ENCODE measurements around the gene CREM.
"Not testable (repeated sequence)": the region's sequence is repeated elsewhere in the genome, so short reads cannot be mapped to it uniquely, and the experiment has no call there.

Gene CREM

GRCh38 chr10:35126530-35127288 lies at the start of gene CREM:
Gene CREM, plus strand, starts transcription at chr10:35126846. Its CDS starts 10,990 bp downstream, at chr10:35137836.
- DNase-seq (ENCODE audit: low spot score), result peak; percentile 95

GRCh38 chr10:35079265-35079664 lies 47.4 kb upstream of the CREM start:
- no peak for DNase-seq (ENCODE audit: low spot score)

GRCh38 chr10:35079763-35080162 lies 46.9 kb upstream of the CREM start:
- DNase-seq (ENCODE audit: low spot score), result no peak

- not testable (repeated sequence) for DNase-seq (ENCODE audit: low spot score)
Measured at GRCh38 chr10:35080261-35080660, 46.4 kb upstream of the CREM start.

GRCh38 chr10:35083242-35083641 lies 43.4 kb upstream of the CREM start:
- DNase-seq (ENCODE audit: low spot score), result no peak

- DNase-seq (ENCODE audit: low spot score), result peak; percentile 4
Measured at GRCh38 chr10:35089611-35090161, 37.0 kb upstream of the CREM start.

- peak; percentile 92 for DNase-seq (ENCODE audit: low spot score)
Measured at GRCh38 chr10:35090162-35090954, 36.3 kb upstream of the CREM start, which contains the start of gene CUL2. Gene CUL2, minus strand, starts transcription at chr10:35090341. Its CDS starts 19,024 bp downstream, at chr10:35071317.

- DNase-seq (ENCODE audit: low spot score), result no peak
Measured at GRCh38 chr10:35091994-35092790, 34.5 kb upstream of the CREM start.

GRCh38 chr10:35092851-35093250 lies 33.8 kb upstream of the CREM start:
- no peak for DNase-seq (ENCODE audit: low spot score)

GRCh38 chr10:35096312-35096711 lies 30.3 kb upstream of the CREM start:
- DNase-seq (ENCODE audit: low spot score), result no peak

- DNase-seq (ENCODE audit: low spot score), result no peak
Measured at GRCh38 chr10:35097510-35097909, 29.1 kb upstream of the CREM start.

GRCh38 chr10:35103882-35104281 lies 22.8 kb upstream of the CREM start:
- no peak for DNase-seq (ENCODE audit: low spot score)

GRCh38 chr10:35112571-35112970 lies 14.1 kb upstream of the CREM start:
- DNase-seq (ENCODE audit: low spot score), result no peak

GRCh38 chr10:35119378-35119777 lies 7.3 kb upstream of the CREM start:
- no peak for DNase-seq (ENCODE audit: low spot score)

GRCh38 chr10:35124540-35124939 lies 2.1 kb upstream of the CREM start:
- no peak for DNase-seq (ENCODE audit: low spot score)

- DNase-seq (ENCODE audit: low spot score), result no peak
Measured at GRCh38 chr10:35126062-35126529, 550 bp upstream of the CREM start.

GRCh38 chr10:35127289-35127891 lies 744 bp downstream of the CREM start:
- peak; percentile 38 for DNase-seq (ENCODE audit: low spot score)

- DNase-seq (ENCODE audit: low spot score), result no peak
Measured at GRCh38 chr10:35129185-35129674, 2.6 kb downstream of the CREM start.

GRCh38 chr10:35130663-35131062 lies 4.0 kb downstream of the CREM start:
- no peak for DNase-seq (ENCODE audit: low spot score)

GRCh38 chr10:35132727-35133126 lies 6.1 kb downstream of the CREM start:
- DNase-seq (ENCODE audit: low spot score), result no peak

GRCh38 chr10:35133586-35133985 lies 6.9 kb downstream of the CREM start:
- DNase-seq (ENCODE audit: low spot score), result no peak

All from SW480 (cell line).